T-helper 1 cell treated with Interleukin-12 subunit alpha and Interleukin-12 subunit beta and Interleukin-4 antibody, amounts not matched to agents 30 μg/mL and 1 μg/mL, for 36 hours (primary cell): ENCODE results near the gene RSPH1.
A peak's percentile ranks its signal among the peaks of the same experiment; 100 is the strongest.

ENCODE experiments used
- H3K27ac Mint-ChIP-seq: one replicate; pipeline ENCODE4 v1.8.0; 2021; ENCODE audit warnings: mild to moderate bottlenecking, mixed read lengths
- H3K27me3 Mint-ChIP-seq: one replicate; pipeline ENCODE4 v1.8.0; 2021; ENCODE audit warnings: low read depth, mixed read lengths
- H3K36me3 Mint-ChIP-seq: one replicate; pipeline ENCODE4 v1.8.0; 2021; ENCODE audit warnings: low read depth, mixed read lengths
- H3K4me1 Mint-ChIP-seq: one replicate; pipeline ENCODE4 v1.8.0; 2021; ENCODE audit warnings: low read depth, mixed read lengths
- H3K4me3 Mint-ChIP-seq: one replicate; pipeline ENCODE4 v1.8.0; 2021; ENCODE audit warnings: mild to moderate bottlenecking, moderate library complexity, mixed read lengths
- H3K9me3 Mint-ChIP-seq: one replicate; pipeline ENCODE4 v1.8.0; 2021; ENCODE audit warnings: mixed read lengths

Gene RSPH1

DNA sequence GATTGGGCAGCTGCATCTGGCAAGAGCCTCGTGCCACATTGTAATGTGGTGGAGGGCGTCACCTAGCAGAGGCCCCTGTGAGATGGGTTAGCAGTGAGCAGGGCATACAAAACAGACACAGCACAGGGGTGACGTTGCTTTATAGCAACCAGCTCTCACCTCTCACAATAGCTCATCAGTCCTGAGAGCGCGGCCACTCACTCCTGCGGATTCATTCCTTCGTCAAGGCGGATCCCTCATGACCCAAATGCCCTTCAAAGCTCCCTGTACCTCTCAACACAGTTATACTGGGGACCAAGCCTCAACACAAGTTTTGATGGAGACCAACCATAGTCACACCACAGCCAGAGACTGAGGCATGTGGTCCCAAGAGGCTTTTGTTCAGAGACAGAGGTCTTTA is 40.6 kb upstream of the RSPH1 start:
- Mint-ChIP-seq H3K27me3 (no peaks in the 10 kb centered on the region), H3K9me3 (no peaks in the 10 kb centered on the region), H3K4me3 (no peak overlapping the region), H3K4me1 (peaks cover 4% of the 10 kb centered on the region), H3K27ac (no peak overlapping the region), H3K36me3 (peaks cover 13% of the 10 kb centered on the region)

DNA sequence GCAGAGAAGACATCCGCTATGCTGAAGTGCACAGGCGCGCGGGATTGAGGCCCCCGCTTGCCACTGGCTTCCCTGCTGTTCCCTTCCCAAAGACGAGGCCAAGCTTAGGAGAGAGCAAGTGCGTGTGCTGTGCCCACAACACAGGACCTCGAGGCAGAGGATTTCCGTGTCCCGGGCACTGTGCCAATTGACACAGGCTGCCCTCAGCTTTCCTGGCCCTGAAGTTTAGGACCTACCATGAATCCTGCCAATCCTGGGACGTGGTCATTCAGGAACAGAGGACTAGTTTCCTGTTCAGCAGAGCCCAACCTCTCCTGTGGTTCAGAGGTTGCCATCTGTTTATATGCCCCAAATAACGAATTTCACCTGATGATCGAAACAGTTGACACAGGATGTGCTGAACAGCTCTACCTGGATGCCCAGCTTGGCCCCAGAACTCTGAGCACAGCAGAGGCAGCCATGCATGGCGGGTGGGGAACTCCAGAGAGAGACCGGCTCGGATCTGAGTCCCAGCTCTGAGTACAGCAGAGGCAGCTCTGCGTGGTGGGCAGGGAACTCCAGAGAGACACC is 39.7 kb upstream of the RSPH1 start:
- Mint-ChIP-seq H3K36me3 (peaks cover 13% of the 10 kb centered on the region), H3K4me1 (peaks cover 4% of the 10 kb centered on the region), H3K9me3 (no peaks in the 10 kb centered on the region), H3K4me3 (no peak overlapping the region), H3K27ac (no peak overlapping the region), H3K27me3 (no peaks in the 10 kb centered on the region)

DNA sequence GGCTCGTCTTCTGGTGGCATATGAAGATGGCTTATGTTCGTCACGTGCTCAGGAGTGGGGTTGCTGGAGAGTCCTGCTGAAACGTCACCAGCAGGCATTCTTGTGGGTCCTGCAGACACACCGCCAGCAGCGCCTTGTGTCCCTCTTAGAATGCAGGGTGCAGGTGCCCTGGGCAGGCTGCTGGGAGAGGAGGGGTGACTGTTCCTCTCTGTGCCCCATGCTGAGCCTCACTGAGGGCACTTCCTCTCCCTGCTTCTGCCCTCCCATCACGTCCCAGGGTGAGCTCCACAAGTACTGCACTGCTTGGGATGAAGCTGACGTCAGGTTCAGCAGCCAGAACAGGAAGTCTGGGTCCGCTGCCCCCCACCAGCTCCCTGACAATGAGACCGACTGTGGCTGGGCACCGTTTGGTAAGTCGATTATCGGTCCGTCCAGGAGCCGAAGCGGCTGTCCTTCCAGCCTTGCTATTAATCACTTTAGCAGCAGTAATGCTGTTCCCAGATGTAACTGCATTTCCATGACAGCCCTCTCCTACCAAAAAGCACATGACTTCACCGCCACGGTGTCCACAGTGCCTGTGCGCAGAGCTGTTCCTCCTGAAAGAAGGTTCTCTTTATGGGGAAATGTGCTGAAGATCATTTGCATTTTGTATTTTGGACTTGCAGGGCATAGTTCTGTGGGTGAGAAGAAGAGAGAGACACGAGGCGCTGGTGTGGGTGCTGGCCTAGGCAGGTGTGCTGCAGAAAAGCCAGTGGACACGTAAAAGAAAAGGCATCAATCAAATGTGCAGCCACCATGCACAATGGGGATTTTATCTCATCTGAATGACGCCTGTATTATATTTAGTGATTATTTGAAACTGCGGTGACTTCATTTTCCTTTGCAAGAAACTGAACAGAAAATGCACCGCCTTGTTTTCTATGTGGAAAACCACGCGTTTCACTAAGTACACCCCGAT is 38.7 kb upstream of the RSPH1 start:
- peaks cover 9% of the 10 kb centered on the region for H3K4me1 Mint-ChIP-seq
- H3K36me3 Mint-ChIP-seq: peaks cover 13% of the 10 kb centered on the region
- peak overlapping the region; percentile 4 for H3K4me3 Mint-ChIP-seq
- no peak overlapping the region for H3K27ac Mint-ChIP-seq
- H3K9me3 Mint-ChIP-seq: no peaks in the 10 kb centered on the region
- no peaks in the 10 kb centered on the region for H3K27me3 Mint-ChIP-seq

DNA sequence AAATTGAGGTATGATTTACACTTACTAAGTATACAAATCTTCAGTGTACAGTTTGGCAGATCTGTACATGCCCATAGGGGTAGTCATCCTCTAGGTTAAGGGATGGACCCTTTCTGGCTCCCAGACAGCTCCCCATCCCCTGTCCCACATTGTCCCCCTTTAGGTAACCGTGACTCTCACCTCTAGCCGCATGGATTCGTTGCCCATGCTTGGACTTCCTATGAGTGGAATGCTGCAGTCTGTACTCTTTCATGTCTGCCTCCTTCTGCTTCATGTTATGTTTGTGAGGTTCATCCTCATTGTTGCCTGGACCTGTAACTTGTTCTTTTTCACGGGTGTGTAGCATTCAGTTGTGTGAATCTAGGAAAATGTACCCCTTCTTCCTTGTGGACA is 37.9 kb upstream of the RSPH1 start:
- peaks cover 11% of the 10 kb centered on the region for H3K4me1 Mint-ChIP-seq
- H3K27ac Mint-ChIP-seq: peak overlapping the region; percentile 28
- H3K4me3 Mint-ChIP-seq: peak overlapping the region; percentile 4
- H3K27me3 Mint-ChIP-seq: no peaks in the 10 kb centered on the region
- H3K9me3 Mint-ChIP-seq: no peaks in the 10 kb centered on the region
- H3K36me3 Mint-ChIP-seq: peaks cover 13% of the 10 kb centered on the region

DNA sequence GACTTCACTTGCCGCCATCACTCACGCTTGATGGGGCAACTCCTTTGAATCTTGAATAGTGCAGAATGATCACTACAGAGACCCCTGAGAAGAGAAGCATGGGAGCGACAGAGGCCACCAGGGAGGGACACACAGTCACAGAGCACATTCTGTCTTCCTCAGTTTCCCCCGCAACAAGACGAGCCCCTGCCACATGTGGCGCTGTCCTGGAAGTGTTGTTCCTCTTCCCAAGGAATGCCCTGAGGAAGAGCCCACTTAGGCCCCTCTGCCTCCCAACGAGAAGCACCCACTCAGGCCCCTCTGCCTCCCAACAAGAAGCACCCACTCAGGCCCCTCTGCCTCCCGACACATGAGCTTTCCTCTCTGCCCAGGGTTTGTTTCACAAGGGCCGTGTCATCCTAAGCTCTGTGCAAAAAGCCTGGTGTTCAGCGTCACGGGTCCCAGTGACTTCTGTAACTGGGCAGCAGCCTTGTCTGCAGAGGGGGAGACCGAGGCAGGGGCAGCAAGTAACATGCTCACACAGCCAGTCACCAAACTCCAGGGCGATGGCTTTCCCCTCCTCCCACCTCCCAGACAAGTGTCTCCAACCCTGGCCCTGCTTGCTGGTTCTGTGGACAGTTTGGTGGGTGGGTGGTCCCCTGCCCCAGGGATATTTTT is 37.4 kb upstream of the RSPH1 start:
- H3K4me3 Mint-ChIP-seq: no peak overlapping the region
- peaks cover 11% of the 10 kb centered on the region for H3K4me1 Mint-ChIP-seq
- H3K36me3 Mint-ChIP-seq: peaks cover 13% of the 10 kb centered on the region
- no peak overlapping the region for H3K27ac Mint-ChIP-seq
- H3K27me3 Mint-ChIP-seq: no peaks in the 10 kb centered on the region
- H3K9me3 Mint-ChIP-seq: no peaks in the 10 kb centered on the region

DNA sequence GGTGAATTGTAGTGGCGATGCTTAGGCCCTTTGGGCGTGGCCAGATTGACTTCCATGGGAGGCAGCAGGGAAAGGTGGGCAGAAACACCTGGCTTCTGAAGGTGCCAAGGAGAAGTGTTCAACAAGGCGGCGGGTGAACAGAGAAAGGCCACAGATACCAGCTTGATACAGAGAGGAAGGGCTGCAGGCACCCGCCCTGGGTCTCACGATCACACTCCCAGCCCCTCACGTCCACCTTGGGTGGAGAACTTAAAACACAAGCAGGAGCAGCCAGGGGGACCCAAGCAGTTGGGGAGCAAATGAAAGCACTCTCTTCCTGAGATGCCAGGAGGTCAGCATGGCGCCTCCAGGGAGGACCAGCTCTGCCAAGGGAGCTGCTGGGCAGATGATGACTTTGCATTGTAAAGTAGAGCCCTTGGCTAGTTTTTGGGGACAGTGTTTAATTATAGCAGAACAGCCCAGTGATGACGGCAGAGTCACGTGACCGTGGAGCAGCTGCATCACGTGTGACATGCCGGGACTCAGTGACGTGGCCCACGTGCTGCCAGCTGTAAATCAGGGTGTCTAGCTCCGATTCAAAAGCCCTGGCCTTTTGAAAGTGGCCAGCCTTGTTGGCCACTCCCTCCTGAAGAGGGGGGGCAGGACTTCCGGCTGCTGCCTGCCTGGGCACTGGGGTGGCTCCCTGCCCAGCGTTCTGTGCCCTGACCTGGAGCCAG is 36.6 kb upstream of the RSPH1 start:
- Mint-ChIP-seq H3K36me3 (peaks cover 17% of the 10 kb centered on the region), H3K4me1 (peaks cover 18% of the 10 kb centered on the region), H3K4me3 (no peak overlapping the region), H3K27ac (no peak overlapping the region), H3K27me3 (no peaks in the 10 kb centered on the region), H3K9me3 (no peaks in the 10 kb centered on the region)

DNA sequence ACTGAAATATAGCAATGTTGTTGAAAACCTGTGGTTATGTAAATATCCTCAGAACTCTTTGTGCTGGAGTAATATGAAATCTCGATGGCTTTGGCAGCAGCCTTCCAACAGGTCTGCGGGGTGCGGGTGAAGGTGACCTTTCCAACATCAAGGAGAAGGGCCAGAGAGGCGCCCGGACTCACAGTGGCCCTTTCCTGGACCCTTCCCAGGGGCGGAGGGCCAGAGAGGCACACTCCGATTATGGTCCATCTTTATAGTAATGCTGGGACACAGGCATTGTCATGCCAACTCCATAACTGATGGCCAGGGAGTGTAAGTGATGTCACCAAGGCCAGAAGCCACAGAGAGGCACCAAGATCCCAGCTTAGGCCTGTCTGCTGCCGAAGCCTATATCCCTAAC is 35.7 kb upstream of the RSPH1 start:
- peaks cover 20% of the 10 kb centered on the region for H3K36me3 Mint-ChIP-seq
- H3K4me3 Mint-ChIP-seq: no peak overlapping the region
- peaks cover 25% of the 10 kb centered on the region for H3K4me1 Mint-ChIP-seq
- no peak overlapping the region for H3K27ac Mint-ChIP-seq
- H3K9me3 Mint-ChIP-seq: no peaks in the 10 kb centered on the region
- H3K27me3 Mint-ChIP-seq: no peaks in the 10 kb centered on the region

DNA sequence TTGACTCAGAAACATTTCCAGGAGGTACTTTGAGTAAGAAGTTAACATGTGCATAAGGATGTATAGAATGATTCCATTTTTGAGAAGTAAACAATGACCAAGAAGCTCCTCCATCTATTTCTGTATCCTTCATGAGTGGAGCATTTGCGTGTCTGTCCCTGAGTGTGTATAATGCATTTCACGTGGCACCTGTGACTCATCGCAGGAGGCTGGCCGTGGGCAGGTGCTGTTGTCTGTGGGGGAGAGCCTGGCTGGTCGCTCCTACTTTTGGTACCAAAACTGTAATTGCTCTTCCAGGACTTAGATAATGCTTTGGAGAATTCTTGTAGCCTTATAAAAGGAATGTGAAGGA is 34.1 kb upstream of the RSPH1 start:
- Mint-ChIP-seq H3K9me3 (no peaks in the 10 kb centered on the region), H3K4me1 (peaks cover 35% of the 10 kb centered on the region)

DNA sequence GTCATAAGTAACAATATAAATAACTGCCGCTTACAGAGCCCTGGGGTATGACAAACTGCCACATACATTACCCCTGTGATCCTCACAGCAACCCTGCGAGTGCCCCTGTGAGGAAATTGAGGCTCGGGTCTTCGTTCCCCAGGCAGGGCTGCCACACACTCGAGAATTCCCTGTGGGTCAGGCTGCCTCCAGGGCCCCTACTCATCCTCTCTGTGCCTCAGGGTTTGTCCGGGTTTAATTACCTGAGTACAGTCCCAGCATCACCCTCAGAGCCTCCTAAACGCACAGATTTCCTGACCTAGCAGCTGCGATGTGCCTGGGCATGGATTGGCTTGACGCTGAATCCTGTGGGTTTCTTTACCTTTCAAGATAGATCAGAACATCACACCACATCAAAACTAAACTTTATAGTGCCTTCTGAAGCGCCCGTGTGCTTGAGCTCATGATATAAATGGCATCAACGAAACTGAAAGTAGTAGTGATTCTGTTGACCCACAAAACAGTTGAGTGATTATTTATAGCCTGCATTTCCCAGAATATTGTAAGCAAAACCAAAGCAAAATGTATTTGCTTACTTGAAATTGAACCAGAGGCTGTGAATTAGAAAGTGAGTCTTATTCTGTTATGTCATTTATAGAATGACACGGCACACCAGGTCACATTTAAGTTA is 31.6 kb upstream of the RSPH1 start:
- no peaks in the 10 kb centered on the region for H3K27me3 Mint-ChIP-seq
- H3K4me3 Mint-ChIP-seq: peak overlapping the region; percentile 76
- peak overlapping the region; percentile 85 for H3K27ac Mint-ChIP-seq
- H3K36me3 Mint-ChIP-seq: peaks cover 29% of the 10 kb centered on the region
- peaks cover 40% of the 10 kb centered on the region for H3K4me1 Mint-ChIP-seq
- no peaks in the 10 kb centered on the region for H3K9me3 Mint-ChIP-seq

More for the DNA sequence above, 34.1 kb upstream of the RSPH1 start:
- Mint-ChIP-seq H3K27me3 (no peaks in the 10 kb centered on the region), H3K27ac (no peak overlapping the region), H3K36me3 (peaks cover 20% of the 10 kb centered on the region), H3K4me3 (no peak overlapping the region)

DNA sequence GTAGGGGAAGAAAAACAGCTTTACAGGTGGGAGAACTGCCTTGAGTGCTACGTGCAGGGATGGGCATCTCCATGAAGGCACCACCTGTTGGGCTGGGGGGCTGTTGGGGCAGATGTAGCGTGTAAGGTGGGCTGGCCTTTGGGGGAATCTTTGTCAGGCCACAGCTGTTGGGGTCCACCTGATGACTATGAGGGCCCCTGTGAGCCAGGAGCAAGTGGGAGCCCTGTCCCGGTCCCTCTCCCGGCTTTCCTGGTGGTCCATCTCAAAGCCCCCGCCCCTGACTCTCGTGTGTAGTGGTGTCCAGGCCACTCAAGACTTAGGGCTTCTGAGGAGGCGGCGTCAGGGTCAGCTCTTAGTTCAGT is 31.1 kb upstream of the RSPH1 start:
- Mint-ChIP-seq H3K4me3 (peak overlapping the region; percentile 30), H3K27ac (peak overlapping the region; percentile 47), H3K36me3 (peaks cover 28% of the 10 kb centered on the region), H3K4me1 (peaks cover 40% of the 10 kb centered on the region), H3K27me3 (no peaks in the 10 kb centered on the region), H3K9me3 (no peaks in the 10 kb centered on the region)

DNA sequence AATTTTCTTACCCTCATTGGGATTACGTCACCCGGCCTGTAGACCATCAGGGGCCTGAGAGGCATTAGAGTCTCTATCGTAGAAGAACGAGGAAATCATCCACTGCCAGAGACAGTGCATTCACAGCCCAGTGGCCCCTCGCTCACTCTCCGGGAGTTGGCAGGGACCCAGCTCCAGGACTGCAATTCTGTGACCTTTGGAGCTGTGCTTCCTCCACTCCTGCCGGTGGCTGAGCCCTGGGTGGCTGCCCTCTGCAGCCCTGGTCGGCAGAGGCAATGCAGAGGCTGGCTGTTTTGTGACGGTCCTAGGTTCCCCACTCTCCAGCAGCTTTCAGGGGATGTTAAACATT is 30.3 kb upstream of the RSPH1 start:
- peaks cover 34% of the 10 kb centered on the region for H3K36me3 Mint-ChIP-seq
- H3K9me3 Mint-ChIP-seq: no peaks in the 10 kb centered on the region
- H3K4me3 Mint-ChIP-seq: no peak overlapping the region
- no peak overlapping the region for H3K27ac Mint-ChIP-seq
- peaks cover 42% of the 10 kb centered on the region for H3K4me1 Mint-ChIP-seq
- H3K27me3 Mint-ChIP-seq: no peaks in the 10 kb centered on the region

DNA sequence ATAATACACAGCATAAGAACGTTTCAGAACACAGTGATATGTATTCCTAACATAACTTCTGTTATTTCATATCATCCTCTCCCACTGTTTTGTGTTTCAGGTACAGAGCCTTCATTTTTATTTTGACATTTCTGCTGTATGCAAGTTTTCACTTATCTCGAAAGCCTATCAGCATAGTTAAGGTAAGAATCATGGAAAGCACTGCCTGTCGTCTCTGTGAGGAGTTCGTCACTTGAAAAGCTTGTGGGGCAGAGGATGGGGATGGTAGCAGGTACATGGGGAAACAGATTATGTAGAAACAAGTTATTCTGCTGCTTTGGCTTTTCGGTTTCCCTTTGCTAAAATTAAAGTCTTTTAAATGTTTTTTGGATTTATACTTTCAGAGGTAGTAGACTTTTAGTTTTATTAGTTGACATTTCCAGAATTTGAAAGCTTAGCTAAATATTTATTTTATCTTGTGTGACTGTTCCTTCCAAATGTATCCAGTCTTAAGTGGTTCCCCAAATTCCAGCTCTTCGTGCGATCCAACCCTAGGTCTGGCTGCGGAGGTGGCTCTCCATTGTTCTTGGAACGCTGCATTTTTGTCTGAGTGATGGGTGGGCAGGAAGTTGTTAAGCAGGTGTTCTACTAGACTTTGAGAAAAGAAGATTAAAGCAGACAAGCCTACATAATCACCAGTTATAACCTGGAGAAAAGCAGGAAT is 29.8 kb upstream of the RSPH1 start:
- H3K4me1 Mint-ChIP-seq: peaks cover 42% of the 10 kb centered on the region
- H3K27ac Mint-ChIP-seq: no peak overlapping the region
- peaks cover 34% of the 10 kb centered on the region for H3K36me3 Mint-ChIP-seq
- no peaks in the 10 kb centered on the region for H3K9me3 Mint-ChIP-seq
- no peaks in the 10 kb centered on the region for H3K27me3 Mint-ChIP-seq
- no peak overlapping the region for H3K4me3 Mint-ChIP-seq

DNA sequence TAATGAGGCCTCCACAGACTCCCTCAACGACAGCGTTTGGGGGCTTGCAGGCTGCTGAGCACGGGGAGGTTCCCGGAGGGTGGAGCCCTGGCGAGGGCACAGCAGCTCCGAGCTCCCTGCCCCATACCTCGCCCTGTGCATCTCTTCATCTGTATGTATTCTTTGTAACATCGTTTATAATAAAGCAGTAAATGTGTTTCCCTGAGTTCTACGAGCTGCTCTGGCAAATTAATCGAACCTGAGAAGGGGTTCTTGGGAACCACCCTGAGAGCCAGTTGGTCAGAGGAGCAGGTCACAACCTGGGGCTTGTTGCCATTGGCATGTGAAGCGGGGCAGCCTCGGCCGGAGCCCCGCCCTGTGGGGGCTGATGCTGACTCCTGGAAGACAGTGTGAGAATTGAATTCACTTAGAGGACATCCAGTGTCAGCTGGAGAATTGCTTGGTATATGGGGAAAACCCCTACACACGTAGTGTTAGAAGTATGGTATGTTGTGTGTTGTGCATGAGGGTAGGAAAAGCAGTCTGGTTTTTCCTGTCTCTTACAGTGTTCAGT is 29.1 kb upstream of the RSPH1 start:
- no peaks in the 10 kb centered on the region for H3K9me3 Mint-ChIP-seq
- no peak overlapping the region for H3K27ac Mint-ChIP-seq
- H3K4me3 Mint-ChIP-seq: no peak overlapping the region

More for the DNA sequence above, 29.1 kb upstream of the RSPH1 start:
- Mint-ChIP-seq H3K36me3 (peaks cover 41% of the 10 kb centered on the region), H3K4me1 (peaks cover 38% of the 10 kb centered on the region), H3K27me3 (no peaks in the 10 kb centered on the region)
